Smooth muscle cell (in vitro differentiated cells): ENCODE results near the gene SLC24A3. TPM values are rescaled to one million over a fixed set of nuclear protein-coding genes. Genes with fewer than 3 reads are reported as not detected.

ENCODE experiments used
- DNase-seq: peaks from one replicate; lab custom pipeline; 2025; ENCODE audit not compliant: unreplicated experiment; lab: John Stamatoyannopoulos, UW
- H2AFZ ChIP-seq: fragments of 200-600 bp; sonication (generic); 2 replicates; pipeline ENCODE4 v1.6.0; 2016; ENCODE audit warnings: antibody characterized with exemption, low read depth, mild to moderate bottlenecking
- H3F3A ChIP-seq: fragments of 200-600 bp; sonication (generic); 2 replicates; pipeline ENCODE4 v1.6.0; 2017; ENCODE audit warnings: antibody characterized with exemption, low read depth
- H3K27ac ChIP-seq: fragments of 200-600 bp; sonication (generic); 2 replicates; pipeline ENCODE4 v1.5.1; 2016; ENCODE audit warnings: low read depth, mild to moderate bottlenecking
- H3K27me3 ChIP-seq: fragments of 200-600 bp; sonication (generic); 2 replicates; pipeline ENCODE4 v1.6.1; 2016; ENCODE audit warnings: low read depth, mild to moderate bottlenecking
- H3K36me3 ChIP-seq: fragments of 200-600 bp; sonication (generic); 2 replicates; pipeline ENCODE4 v1.5.1; 2016; ENCODE audit warnings: low read depth
- H3K4me1 ChIP-seq: fragments of 200-600 bp; sonication (generic); 2 replicates; pipeline ENCODE4 v1.5.1; 2016; ENCODE audit warnings: low read depth
- H3K4me2 ChIP-seq: fragments of 200-600 bp; sonication (generic); 2 replicates; pipeline ENCODE4 v1.6.0; 2016; ENCODE audit warnings: mild to moderate bottlenecking
- H3K4me3 ChIP-seq: fragments of 200-600 bp; sonication (generic); 2 replicates; pipeline ENCODE4 v1.5.1; 2016; ENCODE audit warnings: mild to moderate bottlenecking
- H3K79me2 ChIP-seq: fragments of 200-600 bp; sonication (generic); 2 replicates; pipeline ENCODE4 v1.6.0; 2016; ENCODE audit warnings: low read depth, mild to moderate bottlenecking
- H3K9ac ChIP-seq: fragments of 200-600 bp; sonication (generic); 2 replicates; pipeline ENCODE4 v1.6.0; 2016; ENCODE audit warnings: low read depth
- H3K9me3 ChIP-seq: fragments of 200-600 bp; sonication (generic); replicated peaks from 2 replicates; pipeline ENCODE4 v1.5.1; 2016; ENCODE audit warnings: low read depth
- H4K20me1 ChIP-seq: fragments of 200-600 bp; sonication (generic); 2 replicates; pipeline ENCODE4 v1.6.0; 2016; ENCODE audit warnings: low read depth
- WGBS: methylation state at CpG from one replicate; pipeline ENCODE4 v1.1.7; 2016; ENCODE audit warnings: low lambda C conversion rate; 5-methylcytosine and 5-hydroxymethylcytosine counted together
- polyA plus RNA-seq: library from polyadenylated mRNA; unstranded; fragments of >200 nt; fragmentation: Nextera tagmentation; extraction: Ambion mirVana; gene quantifications from 2 replicates; pipeline ENCODE4 v1.2.1, GENCODE V29; 2016
- total RNA-seq: library from RNA; depleted of rRNA; stranded (reverse); fragments of >200 nt; gene quantifications from 2 replicates; pipeline ENCODE4 v1.2.3, GENCODE V29; 2014
- TF ChIP-seq, protein P1 (sequence below): fragments of 200-600 bp; sonication (generic); IDR thresholded peaks from 2 replicates; pipeline ENCODE4 v1.5.1; 2017; ENCODE audit warnings: borderline replicate concordance, mild to moderate bottlenecking, antibody characterized with exemption; ENCODE audit not compliant: insufficient read depth, poor library complexity, severe bottlenecking

Gene SLC24A3
- total and polyA plus RNA-seq, 2 experiments from 2014 or later: 2.5 to 3.2 TPM

- Histone ChIP-seq H3K27ac (no peak overlapping the region), H3F3A (no peaks in the 10 kb centered on the region), H3K9ac (no peak overlapping the region), H4K20me1 (no peaks in the 10 kb centered on the region), H2AFZ (no peak overlapping the region), H3K9me3 (no peaks in the 10 kb centered on the region), H3K4me3 (no peak overlapping the region), H3K36me3 (no peaks in the 10 kb centered on the region), H3K79me2 (no peaks in the 10 kb centered on the region), H3K4me1 (no peaks in the 10 kb centered on the region), H3K4me2 (no peak overlapping the region), H3K27me3 (no peaks in the 10 kb centered on the region)
- 85% methylated on average over 4 of the region's 4 CpGs for WGBS
- TF ChIP-seq, protein P1, sequence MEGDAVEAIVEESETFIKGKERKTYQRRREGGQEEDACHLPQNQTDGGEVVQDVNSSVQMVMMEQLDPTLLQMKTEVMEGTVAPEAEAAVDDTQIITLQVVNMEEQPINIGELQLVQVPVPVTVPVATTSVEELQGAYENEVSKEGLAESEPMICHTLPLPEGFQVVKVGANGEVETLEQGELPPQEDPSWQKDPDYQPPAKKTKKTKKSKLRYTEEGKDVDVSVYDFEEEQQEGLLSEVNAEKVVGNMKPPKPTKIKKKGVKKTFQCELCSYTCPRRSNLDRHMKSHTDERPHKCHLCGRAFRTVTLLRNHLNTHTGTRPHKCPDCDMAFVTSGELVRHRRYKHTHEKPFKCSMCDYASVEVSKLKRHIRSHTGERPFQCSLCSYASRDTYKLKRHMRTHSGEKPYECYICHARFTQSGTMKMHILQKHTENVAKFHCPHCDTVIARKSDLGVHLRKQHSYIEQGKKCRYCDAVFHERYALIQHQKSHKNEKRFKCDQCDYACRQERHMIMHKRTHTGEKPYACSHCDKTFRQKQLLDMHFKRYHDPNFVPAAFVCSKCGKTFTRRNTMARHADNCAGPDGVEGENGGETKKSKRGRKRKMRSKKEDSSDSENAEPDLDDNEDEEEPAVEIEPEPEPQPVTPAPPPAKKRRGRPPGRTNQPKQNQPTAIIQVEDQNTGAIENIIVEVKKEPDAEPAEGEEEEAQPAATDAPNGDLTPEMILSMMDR: no peak
- no peak for DNase-seq
Measured at GRCh38 chr20:19594896-19595295, 382.5 kb downstream of the SLC24A3 start.

DNA sequence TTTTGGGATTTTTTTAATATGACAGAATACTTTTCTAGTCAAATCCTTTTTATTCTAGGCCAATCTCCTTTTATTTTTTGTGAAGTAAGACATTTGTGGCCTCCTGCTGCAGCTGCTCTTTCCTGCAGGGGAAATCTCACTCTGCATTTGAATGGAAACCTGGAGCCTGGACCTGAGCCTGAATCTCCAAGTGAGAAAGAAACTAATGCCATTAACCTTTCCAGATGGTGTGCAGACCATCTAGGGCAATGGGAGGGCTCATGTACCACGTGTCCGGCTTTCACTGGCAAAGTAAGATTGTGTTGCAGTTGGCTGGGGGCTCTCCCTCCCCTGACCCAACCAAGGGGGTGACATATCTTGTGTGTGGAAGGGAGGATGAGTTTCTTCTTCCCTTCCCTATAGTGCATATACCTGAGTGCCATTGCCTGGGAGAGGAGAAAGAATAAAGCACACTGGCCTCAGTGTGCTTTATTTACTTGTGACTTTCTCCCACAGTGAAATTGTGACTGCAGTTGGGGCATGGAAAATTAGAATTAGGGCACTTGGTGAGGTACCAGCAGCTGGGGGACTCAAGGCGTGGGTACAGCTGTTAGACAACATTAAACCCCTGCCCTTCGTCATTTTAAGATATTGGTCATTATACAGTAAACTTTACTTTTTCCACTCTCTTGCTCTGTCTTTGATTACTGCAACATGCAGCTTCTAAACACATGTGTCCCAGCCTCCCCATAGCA, 385.8 kb downstream of the SLC24A3 start:
- DNase-seq: no peak
- H3K4me1 ChIP-seq: no peaks in the 10 kb centered on the region
- H3K36me3 ChIP-seq: no peaks in the 10 kb centered on the region
- no peaks in the 10 kb centered on the region for H4K20me1 ChIP-seq
- H3F3A ChIP-seq: no peaks in the 10 kb centered on the region
- no peaks in the 10 kb centered on the region for H3K79me2 ChIP-seq
- H3K27me3 ChIP-seq: no peaks in the 10 kb centered on the region
- H3K4me3 ChIP-seq: no peak overlapping the region
- no peak overlapping the region for H2AFZ ChIP-seq
- no peaks in the 10 kb centered on the region for H3K9me3 ChIP-seq
- TF ChIP-seq, protein P1: no peak
- WGBS: 73% methylated on average over 4 of the region's 4 CpGs
- no peak overlapping the region for H3K9ac ChIP-seq
- H3K27ac ChIP-seq: no peak overlapping the region
- no peak overlapping the region for H3K4me2 ChIP-seq

DNA sequence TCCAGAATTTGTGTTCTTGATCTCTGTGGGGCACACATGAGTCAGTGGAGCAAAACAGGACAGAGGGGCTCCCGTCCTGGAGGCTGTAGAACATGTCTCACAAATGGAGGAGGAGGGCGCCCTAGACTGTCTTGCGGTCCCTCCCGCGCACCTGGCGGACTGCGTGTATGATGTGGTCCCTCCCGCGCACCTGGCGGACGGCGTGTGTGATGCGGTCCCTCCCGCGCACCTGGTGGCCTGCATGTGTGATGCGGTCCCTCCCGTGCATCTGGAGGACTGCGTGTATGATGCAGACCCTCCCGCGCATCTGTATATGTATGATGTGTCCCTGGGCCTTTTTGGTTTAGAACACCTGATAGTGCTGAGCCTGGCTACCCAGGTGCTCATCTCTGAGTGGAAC, 386.8 kb downstream of the SLC24A3 start:
- 97% methylated on average over 20 of the region's 20 CpGs for WGBS
- Histone ChIP-seq H3K4me1 (no peaks in the 10 kb centered on the region), H3K27me3 (no peaks in the 10 kb centered on the region), H2AFZ (no peak overlapping the region), H3K9me3 (no peaks in the 10 kb centered on the region), H3K4me2 (no peak overlapping the region), H3K79me2 (no peaks in the 10 kb centered on the region), H3K27ac (no peak overlapping the region), H3K36me3 (no peaks in the 10 kb centered on the region), H4K20me1 (no peaks in the 10 kb centered on the region), H3K4me3 (no peak overlapping the region), H3F3A (no peaks in the 10 kb centered on the region), H3K9ac (no peak overlapping the region)
- DNase-seq: no peak
- TF ChIP-seq, protein P1: no peak

DNA sequence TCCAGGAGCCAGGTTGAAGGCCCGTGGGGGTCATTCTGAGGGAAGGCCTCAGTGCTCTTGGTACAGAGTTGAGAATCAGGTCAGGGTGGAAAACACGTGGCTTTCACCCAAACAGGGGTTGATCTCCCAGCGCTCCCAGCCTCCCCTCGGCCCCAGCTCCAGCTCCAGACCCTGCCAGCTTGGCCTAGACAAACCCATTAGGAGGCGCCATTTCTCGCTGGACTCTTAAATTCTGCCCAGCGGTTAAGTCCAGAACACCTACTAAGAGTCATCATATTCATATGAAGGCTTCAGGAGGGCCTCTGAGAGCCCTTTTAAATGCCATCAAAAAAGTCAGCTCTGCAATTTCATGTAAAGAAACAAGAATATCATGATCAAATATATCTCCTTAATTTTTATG, 387.6 kb downstream of the SLC24A3 start:
- no peaks in the 10 kb centered on the region for H3K27me3 ChIP-seq
- H3K4me2 ChIP-seq: no peak overlapping the region
- no peak overlapping the region for H3K27ac ChIP-seq
- no peaks in the 10 kb centered on the region for H4K20me1 ChIP-seq
- no peaks in the 10 kb centered on the region for H3K9me3 ChIP-seq
- H3K79me2 ChIP-seq: no peaks in the 10 kb centered on the region
- H3K9ac ChIP-seq: no peak overlapping the region
- no peaks in the 10 kb centered on the region for H3K36me3 ChIP-seq
- TF ChIP-seq, protein P1: no peak
- WGBS: 77% methylated on average over 7 of the region's 7 CpGs
- no peaks in the 10 kb centered on the region for H3F3A ChIP-seq
- H3K4me1 ChIP-seq: no peaks in the 10 kb centered on the region
- no peak overlapping the region for H2AFZ ChIP-seq
- no peak for DNase-seq
- H3K4me3 ChIP-seq: no peak overlapping the region
